GM18502 (cell line): ENCODE measurements around the gene ADPRHL1.

ENCODE experiments used
- ATAC-seq: cut with Tn5 transposase; IDR thresholded peaks from one replicate; pipeline ENCODE4 v1.9.1; 2021; ENCODE audit warnings: mild to moderate bottlenecking; ENCODE audit not compliant: unreplicated experiment, poor library complexity

The ADPRHL1 gene

DNA sequence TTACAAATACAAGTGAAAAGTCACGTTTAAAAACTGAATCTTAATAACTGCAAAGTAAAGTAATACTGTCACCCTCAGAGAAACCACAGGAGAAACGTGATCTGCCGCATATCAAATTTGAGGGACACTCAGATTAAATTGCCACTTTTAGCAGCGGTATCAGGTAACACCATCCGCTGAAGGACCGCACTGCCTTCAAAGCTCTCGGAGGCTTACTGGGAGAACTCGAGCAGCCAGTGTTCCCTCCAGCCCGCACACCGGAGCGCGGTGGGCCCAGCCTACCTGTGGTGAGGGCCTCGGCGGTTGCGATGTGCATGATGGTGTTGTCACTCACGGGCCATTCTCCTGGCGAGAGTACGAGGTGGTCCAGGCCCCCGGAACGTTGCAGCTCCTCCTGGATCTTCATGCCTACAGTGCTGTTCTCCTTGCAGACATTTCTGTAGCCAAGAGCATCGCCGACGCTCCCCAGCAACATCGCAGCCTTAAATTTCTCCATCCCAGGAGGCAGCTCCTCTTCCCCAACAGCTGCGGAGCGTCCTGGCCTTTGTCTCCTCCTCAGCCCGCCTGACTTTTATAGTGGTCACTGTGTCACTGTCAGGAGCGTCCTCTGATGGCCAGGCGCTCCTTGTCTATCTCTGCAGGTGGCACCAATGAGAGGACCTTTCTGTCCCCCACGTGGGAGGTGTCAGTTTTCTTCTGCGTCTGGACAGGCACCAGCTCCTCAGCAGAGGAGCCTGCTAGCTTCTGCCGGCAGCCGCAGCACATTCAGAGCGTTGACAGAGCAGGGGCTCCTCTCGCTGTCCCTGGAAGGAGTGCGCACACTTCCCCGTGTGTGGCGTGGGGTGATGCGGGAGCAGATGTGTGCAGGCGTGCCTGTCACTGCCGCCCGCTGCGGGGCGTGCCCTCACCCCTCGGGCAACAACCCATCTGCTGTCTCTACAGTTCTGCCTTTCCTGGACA lies at the start of gene ADPRHL1:
TSS of gene ADPRHL1 (minus strand) at position 547 of the 960 bp plus-strand sequence. CDS start at position 496, 51 bp downstream.
- ATAC-seq = no peak

DNA sequence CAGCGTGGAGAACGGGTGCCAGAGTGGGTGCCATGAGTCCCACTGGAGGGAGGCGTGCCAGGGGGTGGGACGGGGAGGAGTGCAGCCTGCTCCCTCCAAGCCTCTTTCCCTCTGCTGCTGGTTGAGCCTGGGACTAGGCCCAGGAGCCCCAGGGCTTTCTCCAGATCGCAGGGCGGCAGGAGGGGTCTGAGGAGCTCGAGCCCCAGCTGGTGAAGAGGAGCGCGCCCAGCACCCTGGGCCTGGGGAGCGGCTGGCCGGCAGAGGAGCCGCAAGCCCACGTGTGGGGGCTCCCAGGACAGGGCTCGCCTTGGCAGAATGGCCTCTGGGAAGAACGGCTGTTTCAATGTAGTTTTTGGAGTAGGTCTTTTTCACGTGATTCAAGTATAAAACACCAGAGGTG lies 49.4 kb upstream of the ADPRHL1 start:
- no peak for ATAC-seq

DNA sequence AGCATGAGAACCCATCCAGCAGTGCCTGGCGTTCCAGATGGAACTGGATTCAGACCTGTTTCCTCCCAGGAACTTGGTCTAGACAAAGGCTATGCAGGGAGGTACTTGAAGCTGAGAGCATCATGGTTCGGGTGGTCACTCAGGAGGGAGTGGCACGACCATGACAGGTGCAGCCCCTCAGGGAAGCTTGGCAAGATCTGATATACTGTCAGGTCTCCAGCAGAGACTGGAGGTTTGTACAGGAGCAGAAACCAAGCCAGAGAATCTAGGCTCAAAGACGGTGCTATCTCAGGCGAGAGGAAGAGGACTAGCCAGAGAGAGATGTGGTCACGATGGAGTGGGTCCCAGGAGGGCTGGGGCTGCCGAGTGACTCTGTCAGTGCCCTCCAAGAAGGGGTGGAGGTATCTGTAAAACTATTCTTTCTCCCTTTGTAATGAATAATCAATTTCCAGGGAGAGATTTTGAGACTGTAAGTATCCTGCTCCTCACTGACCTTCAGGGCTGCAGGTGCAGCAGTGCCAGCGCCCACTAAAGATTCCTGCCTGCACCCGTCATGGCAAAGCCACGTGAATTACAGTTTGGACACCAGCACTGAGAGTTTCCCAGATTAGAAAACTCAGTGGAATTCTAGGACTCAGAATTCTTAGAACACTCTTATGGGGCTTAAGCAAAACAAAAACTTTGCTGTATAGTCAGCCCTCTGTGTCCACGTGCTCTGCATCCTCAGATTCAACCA lies 47.4 kb upstream of the ADPRHL1 start:
- ATAC-seq = no peak

DNA sequence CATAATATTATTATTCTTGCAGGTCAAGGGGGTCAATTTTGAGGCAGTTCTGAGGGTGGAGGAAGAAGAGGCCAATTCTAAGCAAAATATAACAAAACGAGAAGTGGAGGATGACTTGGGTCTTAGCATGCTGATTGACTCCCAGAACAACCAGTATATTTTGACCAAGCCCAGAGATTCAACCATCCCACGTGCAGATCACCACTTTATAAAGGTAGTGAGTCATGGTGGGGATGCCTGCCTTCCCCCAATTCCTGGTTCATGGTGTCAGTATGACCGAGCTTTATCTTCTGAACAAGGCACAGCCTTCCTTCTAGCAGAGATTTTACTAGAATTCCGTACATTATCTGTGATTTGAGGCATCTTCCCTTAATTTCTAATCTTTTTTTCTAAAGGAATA lies 46.6 kb upstream of the ADPRHL1 start:
- no peak for ATAC-seq

DNA sequence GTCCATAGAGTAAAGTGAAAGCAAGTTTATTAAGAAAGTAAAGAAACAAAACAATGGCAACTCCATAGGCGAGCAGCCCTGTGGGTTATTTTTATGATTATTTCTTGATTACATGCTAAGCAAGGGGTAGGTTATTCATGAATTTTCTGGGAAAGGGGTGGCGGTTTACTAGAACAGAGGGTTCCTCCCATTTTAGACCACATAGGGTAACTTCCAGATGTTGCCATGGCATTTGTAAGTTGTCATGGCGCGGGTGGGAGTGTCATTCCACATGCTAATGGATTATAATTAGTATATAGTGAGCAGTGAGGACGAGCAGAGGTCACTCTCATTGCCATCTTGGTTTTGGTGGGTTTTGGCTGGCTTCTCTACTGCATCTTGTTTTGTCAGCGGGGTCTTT lies 45.6 kb upstream of the ADPRHL1 start:
- ATAC-seq = no peak

DNA sequence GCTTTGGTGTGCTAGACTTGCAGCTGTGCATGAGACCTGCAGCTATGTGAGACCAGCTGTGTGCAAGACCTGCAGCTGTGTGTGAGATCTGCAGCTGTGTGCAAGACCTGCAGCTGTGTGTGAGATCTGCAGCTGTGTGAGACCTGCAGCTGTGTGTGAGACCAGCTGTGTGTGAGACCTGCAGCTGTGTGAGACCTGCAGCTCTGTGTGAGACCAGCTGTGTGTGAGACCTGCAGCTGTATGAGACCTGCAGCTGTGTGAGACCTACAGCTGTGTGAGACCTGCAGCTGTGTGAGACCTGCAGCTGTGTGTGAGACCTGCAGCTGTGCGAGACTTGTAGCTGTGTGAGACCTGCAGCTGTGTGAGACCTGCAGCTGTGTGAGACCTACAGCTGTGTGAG lies 43.9 kb upstream of the ADPRHL1 start:
- ATAC-seq = no peak

DNA sequence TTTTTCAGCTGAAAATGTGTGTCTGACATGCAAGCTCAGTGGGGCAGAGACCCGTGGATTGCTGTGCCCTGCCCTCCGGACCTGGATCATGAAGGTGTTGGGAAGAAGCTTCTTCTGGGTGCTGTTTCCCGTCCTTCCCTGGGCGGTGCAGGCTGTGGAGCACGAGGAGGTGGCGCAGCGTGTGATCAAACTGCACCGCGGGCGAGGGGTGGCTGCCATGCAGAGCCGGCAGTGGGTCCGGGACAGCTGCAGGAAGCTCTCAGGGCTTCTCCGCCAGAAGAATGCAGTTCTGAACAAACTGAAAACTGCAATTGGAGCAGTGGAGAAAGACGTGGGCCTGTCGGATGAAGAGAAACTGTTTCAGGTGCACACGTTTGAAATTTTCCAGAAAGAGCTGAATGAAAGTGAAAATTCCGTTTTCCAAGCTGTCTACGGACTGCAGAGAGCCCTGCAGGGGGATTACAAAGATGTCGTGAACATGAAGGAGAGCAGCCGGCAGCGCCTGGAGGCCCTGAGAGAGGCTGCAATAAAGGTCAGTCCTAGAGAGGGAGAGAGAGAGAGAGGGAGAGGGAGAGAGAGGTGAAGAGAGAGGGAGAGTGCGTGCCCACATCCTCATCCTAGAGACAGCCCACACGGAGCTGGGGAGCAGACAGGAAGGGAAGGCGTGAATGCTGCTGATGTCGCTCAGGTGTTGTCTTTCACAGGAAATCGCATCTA lies 42.4 kb upstream of the ADPRHL1 start:
- ATAC-seq = no peak

DNA sequence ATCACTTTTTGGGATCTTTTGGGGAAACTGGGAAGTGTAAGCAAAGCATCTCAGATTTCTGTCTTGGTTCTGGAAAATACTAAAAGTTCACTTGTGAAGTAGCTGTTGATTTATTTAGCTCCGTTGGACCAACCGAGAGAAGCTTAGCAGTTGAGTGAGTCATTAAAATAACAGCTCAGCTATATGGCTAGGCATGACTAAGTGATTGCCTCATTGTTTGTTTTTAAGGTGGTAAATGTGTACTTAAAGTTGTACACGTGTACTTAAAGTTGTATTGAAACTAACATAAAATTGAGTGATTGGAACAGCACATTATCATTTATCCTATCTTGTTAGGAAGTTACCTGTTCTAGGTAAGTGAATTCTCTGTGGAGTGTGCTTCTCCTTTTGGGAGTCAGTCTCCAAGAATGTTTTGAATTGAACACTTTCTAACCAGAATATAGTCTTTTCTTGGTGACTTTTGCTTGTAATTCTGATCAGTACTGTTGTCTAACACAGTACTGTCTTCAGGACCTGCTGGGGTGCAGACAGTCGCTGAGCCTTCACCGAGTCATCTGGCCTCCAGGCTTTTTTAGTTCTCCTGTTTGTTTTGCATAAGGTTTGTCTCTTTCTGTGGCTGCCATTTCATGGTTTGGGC lies 40.1 kb upstream of the ADPRHL1 start:
- ATAC-seq = peak; percentile 26

DNA sequence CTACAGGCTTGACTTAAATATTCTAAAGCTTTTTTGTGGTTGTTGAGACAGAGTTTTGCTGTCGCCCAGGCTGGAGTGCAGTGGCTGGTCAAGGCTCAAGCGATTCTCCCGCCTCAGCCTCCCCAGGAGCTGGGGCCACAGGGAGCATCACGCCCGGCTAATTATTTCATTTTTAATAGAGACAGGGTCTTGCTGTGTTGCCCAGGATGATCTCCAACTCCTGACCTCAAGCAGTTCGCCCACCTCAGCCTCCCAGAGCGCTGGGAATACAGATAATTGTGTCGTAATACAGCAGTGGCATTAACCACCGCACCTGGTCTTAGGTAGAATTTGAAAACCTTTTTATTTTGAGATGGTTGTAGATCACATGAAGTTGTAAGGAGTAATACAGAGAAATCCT lies 38.7 kb upstream of the ADPRHL1 start:
- no peak for ATAC-seq

DNA sequence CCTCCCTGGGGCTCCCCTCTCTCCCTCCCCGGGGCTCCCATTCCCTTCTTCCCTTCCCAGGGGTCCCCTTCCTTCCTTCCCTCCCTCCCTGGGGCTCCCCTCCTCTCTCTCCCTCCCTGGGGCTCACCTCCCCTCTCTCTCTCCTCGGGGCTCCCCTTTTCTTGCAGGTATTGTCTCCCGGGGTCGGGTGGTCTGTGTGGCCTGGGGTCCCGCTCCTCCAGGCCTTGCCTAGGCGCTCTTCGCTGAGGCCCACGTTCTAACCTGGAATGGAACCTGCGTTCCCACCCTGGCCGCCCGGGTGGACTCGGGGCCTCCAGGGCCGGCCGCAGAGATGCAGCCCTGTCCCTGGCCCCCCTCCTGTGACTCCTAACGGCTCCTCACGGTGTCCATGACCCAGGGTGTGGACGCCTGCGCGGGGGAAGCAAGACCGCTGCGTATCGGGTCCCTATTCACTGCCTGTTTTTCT lies 38.2 kb upstream of the ADPRHL1 start:
- ATAC-seq = no peak

DNA sequence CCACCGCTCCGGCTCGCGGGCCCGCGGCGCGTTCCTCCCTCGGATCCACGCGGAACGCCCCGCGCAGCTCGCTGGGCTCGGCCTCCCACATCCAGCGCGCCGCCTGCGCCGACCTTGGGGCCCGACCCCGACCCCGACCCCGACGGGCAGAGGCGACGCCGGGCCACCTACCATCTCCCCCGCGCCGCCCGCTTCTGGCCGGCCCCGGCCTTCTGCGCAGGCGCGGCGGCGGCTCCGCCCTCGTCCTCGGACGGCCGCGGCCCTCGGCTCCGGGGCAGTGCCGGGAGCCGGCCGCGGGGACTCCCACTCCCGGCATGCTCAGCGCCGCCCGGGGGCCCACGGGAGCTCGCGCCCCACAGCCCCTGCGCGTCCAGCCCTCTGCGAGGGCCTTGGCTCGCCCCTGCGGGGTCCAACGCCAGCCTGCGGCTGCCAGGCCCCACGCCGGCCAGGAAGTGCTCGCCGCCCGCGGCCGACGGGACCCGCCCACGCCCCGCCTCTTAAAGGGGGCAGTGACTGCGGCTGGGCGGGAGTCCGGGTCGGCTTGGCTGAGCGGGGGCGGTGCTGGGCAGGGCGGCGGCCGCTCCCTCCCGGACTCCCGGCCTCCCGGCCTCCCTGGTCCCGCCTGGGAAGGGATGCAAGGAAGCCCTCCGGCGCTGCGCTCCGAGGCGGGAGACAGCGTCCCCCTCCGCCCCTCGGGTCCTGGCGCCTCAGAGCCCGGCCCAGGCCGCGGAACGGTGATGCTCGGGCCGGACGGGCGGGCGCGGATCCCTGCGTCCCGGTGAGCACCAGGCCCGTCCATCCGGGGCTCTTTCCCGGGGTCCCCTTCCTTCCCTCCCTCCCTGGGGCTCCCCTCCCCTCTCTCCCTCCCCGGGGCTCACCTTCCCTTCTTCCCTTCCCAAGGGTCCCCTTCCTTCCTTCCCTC lies 37.5 kb upstream of the ADPRHL1 start, which contains the start of gene DCUN1D2:
TSS of gene DCUN1D2 (minus strand) at position 216 of the 922 bp plus-strand sequence. CDS start at position 174, 42 bp downstream.
- peak; percentile 79 for ATAC-seq

DNA sequence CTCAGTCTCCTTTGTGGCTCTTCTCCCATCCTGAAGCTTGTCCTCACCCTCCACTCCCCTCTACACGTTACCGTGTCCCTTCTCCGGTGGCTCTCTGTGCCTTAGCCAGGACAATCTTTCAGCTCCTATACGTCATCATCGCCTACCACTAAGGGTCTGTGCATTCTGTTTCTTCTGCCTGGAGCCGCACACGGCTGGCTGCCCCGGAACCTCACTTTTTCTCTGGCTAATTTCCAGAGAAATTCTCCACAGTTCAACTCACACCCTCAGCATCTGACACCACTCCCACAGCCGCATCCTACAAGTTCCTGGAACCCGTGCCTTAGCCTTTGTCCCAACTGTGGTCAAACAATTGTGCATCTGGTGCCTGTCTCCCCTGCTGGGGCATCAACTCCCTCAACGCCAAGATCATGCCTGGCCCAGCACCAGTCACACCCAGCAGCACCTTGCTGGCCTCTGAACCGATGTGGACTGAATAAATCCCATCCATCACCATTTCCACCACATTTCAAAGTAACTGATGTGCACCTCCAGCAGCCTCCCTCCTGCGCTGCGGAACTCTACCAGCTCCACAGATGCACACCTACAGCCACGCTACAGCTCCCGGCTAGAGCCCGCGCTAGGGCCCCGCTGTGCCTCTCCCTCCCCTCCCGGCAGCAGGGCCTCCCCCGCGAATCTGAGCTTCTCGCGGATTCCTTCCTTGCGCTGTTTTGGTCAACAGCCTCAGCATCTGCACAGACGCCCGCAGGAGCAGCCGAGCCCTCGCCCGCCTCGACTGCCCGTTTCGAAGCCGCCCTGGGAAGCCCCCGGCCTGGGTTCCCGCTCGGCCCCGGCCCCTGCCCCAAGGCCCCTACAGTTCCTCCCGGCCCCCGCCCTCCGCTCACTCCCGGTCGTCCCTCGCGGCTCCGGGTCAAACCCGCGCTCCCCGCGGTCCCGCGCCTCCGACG lies 36.5 kb upstream of the ADPRHL1 start:
- peak; percentile 22 for ATAC-seq

DNA sequence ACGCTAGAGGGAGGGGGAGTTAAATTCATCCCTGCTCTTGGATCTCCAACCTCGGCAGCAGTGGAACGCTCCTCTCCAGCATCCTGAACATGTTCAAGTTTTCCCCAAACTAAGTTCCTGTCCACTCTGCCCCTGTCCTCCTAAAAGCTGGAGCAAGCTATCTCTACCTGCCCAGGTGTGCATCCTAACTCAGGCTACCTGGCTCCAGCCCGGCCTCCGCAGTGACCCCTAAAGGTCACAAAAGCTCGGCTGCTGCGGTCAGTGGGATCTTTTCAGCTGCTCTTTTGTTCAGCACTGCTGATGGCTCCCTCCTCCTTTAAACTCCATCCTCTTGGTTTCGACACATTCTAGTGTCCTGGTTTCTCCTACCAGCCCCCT lies 35.9 kb upstream of the ADPRHL1 start:
- ATAC-seq = no peak

DNA sequence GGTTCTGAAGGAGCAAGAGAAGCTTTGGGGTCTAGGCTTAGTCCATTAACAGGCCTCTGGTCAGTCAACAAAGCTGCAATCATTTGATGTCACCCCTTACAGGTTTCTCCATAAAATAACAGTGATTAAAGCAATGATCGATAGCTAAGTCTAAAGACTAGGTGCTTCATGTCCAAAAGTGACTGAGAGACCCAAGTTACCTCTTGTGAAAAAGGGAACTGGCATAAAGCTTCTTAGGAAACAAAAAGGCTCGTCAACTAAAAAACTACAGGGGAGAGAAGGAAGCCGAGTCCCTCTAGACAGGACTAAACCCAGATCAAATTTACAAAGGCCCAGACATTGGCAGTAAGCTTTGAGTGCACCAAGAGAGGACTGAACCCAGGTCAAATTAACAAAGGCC lies 35.0 kb upstream of the ADPRHL1 start:
- ATAC-seq = no peak

DNA sequence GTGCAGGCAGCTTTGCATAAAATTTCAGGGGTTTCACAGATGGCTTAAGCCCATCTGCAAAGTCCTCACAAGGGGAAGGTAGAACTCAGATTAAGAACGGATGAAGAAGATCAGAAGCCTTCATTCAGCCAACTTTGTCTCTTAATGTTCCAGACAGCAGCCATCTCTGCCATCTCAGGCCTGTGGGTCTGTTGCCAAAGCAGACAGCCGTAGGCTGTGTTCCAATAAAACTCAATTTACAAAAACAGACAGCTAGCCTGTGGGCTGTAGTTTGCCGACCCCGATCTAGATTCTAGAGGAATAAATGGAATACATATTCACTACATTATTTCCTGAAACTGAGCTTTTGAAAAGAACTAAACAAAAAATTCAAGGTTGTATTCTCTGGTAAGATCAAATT lies 33.4 kb upstream of the ADPRHL1 start:
- ATAC-seq = no peak

DNA sequence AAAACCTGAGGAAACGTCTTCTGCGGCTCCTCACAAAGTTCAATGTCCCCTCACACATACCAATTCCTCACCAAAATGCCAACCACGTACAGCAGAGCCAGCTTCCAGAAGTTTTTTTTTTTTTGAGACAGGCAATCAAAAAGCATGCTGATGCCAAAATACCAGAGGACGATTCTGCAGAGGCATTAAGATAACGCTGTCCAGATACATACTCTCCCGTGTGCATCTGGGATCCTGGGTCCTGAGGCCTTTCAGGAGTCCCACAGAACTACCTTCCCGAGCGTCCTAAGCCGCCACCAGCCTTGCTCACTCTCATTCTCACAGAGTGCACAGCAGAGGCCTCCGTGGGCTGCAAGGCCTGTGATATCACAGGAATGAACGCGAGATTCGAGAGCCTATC lies 32.3 kb upstream of the ADPRHL1 start:
- no peak for ATAC-seq

DNA sequence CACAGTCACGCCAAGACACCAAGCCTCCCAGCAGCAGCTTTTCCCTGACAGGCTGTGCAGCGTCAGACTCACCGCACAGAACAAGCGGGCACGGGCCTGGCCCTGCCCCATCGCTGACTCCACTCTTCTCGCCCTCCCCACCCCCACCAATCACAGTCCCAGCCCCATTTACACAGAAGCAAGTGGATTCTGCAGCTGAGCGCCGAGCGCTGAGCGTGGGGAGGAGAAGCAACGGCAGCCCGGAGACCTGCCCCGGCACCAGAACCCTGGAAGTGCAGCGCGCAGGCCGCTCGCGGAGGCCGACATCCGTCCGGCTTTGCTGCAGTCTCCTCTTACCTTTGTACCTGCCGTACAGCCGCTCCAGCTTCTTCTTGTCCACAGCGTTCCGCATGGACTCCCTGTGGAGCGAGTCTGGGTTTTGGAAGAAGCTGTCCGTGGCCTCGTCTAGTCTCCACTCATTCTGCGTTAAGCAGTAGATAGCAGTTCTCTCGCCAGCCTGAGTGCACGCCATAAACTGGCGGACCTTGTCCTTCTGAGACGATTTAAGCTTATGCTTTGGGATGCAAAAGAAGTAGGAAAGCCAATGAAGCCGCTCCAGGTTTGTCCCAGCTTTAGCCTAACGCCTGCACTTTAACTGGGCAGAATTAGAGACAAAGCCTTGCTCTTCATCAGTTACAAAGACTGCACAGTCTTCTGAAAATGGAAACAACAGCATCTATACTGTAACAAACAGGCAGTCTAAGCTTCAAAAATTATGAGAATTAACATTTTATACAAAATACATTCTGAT lies 30.4 kb upstream of the ADPRHL1 start:
- ATAC-seq = no peak
